Measurements from ENCODE around the gene ANKS3. TPM values are rescaled to one million over a fixed set of nuclear protein-coding genes. Genes with fewer than 3 reads are reported as not detected.

Gene ANKS3, protein sequence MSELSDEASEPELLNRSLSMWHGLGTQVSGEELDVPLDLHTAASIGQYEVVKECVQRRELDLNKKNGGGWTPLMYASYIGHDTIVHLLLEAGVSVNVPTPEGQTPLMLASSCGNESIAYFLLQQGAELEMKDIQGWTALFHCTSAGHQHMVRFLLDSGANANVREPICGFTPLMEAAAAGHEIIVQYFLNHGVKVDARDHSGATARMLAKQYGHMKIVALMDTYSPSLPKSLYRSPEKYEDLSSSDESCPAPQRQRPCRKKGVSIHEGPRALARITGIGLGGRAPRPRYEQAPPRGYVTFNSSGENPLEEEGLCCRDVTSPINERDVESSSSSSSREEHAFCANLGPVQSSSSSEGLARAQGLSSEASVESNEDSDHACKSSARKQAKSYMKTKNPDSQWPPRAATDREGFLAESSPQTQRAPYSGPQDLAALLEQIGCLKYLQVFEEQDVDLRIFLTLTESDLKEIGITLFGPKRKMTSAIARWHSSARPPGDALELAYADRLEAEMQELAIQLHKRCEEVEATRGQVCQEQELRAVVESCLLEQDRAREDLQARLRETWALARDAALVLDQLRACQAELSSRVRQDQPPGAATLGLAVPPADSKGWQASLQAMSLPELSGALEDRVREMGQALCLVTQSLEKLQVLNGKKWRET
- 0.14 and 5.5 TPM in 2 replicates for polyA plus RNA-seq

DNA sequence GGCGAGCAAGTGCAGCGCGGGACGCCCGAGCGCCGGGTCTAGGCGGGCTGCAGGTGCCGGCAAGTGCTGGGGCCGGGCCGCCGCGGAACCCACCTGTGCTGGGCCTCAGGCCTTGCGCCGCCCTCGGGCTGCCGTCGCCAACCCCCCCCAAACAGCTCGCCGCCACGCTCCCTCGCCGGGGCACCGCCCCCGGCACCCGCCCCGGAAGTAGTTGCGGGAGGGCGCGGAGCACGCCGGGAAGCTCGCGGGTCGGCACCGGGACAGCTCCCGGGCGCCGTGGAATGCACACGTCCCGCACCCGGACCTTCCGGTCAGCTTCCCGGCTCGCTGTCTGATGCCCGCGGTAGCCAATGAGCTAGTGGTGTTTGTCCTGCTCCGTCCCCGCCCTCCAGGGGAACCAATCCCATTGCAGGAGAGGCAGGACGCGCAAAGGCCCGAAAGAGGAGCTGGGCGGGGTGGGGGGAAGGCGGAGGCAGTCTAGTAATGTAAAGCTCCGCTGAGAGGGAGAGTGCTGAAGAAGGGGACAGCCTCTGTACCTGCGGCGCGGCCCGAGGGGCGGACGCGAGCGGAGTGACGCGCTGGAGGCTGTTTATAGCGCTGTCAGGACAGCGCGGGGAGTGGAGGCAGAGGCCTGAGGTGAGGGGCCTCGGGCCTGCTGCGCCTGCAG is at the start of gene ANKS3, which contains the start of gene DNAAF8:
ANKS3 (minus strand) TSS at position 209 of the 667 bp plus-strand sequence. CDS start 4,122 bp downstream, outside the sequence.
DNAAF8 (plus strand) TSS at position 475 of the 667 bp plus-strand sequence. CDS start 1,978 bp downstream, outside the sequence.

DNA sequence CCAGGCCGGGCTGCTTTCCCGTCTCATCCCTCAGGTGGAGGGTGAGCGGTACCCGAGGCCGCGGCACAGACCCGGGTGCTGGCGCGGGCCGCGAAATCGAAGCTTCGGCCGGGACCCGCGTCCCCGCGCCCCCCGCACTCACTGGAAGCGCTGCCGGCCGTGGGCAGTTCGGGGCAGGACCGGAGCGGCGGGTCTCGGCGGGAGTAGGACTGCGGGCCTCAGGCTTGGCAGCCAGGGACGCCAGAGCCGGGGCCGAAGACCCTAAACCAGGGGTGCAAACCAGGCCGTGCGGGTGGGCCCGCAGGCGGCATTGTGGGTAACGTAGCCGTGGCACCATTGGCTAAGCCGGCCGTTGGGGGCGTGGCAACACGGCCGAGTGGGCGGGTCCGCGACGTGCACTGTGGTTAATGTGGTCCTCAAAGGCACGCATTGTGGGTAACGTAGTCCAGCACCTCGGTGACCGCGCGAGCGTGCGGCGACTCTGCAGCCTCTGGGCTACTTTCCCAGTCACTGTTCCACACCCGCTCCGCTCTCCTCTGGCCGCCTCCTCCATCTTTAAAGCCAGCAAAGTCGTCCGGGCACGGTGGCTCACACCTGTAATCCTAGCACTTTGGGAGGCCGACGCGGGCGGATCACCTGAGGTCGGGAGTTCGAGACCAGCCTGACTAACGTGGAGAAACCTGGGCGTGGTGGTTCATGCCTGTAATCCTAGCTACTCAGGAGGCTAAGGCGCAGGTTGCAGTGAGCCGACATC is 33.0 kb upstream of the ANKS3 start, which contains the start of gene ZNF500:
ZNF500 (minus strand) TSS at position 288 of the 754 bp plus-strand sequence. CDS start 1,184 bp downstream, outside the sequence.

DNA sequence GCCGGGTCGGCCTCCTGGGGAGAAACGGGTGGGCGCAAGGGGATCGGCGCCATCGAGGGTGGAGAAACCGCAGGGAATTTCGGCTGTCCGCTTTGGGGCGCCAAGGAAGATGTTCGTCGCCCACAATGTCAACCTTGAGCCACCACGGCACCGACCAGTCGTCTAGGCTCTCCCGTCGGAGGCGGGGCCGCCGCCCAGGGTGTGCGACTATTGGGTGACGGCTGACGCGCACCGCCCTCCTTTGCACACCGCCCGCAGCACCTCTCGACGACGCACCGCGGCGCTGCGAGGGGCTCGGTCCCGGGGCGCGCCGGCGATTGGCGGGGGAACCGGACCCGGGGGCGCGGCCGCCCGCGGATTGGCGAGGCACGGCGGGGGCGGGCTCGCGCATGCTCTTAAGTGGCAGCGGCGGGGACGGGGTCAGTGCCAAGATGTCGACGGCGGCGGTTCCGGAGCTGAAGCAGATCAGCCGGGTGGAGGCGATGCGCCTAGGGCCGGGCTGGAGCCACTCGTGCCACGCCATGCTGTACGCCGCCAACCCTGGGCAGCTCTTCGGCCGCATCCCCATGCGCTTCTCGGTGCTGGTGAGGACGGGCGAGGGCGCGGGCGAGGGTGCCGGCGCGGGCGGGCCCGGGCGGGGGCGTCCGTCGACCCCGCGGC is 40.6 kb downstream of the ANKS3 start, which contains the start of gene NUDT16L1:
NUDT16L1 (plus strand) TSS at position 267 of the 660 bp plus-strand sequence; CDS start at position 432, 165 bp downstream.

Other genes starting within 250 kb of the ANKS3 start
- 32.6 and 51.1 TPM in 2 replicates for gene CDIP1, start 195.5 kb downstream of the ANKS3 start, polyA plus RNA-seq
- not detected in 2 replicates for gene C16orf96, start 177.9 kb downstream of the ANKS3 start, polyA plus RNA-seq
- gene UBALD1, start 119.4 kb downstream of the ANKS3 start, polyA plus RNA-seq = 1.7 and 2.7 TPM in 2 replicates
- gene MGRN1, start 109.4 kb downstream of the ANKS3 start, polyA plus RNA-seq = 0.22 and 1.2 TPM in 2 replicates
- gene NUDT16L1, start 40.7 kb downstream of the ANKS3 start, polyA plus RNA-seq = 10.8 and 19.1 TPM in 2 replicates
- gene DNAAF8, start 266 bp upstream of the ANKS3 start, polyA plus RNA-seq = 0.27 TPM in 1 of 2 replicates, not detected in the other
- gene ZNF500, start 32.9 kb upstream of the ANKS3 start, polyA plus RNA-seq = 0.11 and 1.2 TPM in 2 replicates
- gene SEPTIN12, start 54.1 kb upstream of the ANKS3 start, polyA plus RNA-seq = not detected in 2 replicates
- not detected in 2 replicates for gene SMIM22, start 61.1 kb upstream of the ANKS3 start, polyA plus RNA-seq
- 27.7 and 31.0 TPM in 2 replicates for gene ROGDI, start 68.4 kb upstream of the ANKS3 start, polyA plus RNA-seq
- gene GLYR1, start 113.0 kb upstream of the ANKS3 start, polyA plus RNA-seq = 20.4 and 37.1 TPM in 2 replicates
- 0.97 and 3.4 TPM in 2 replicates for gene UBN1, start 113.2 kb upstream of the ANKS3 start, polyA plus RNA-seq
- 0.13 and 1.9 TPM in 2 replicates for gene PPL, start 202.9 kb upstream of the ANKS3 start, polyA plus RNA-seq
- 0.55 and 1.8 TPM in 2 replicates for gene SEC14L5, start 224.1 kb upstream of the ANKS3 start, polyA plus RNA-seq